ENCODE results near the gene ATP11B. TPM values are rescaled to one million over a fixed set of nuclear protein-coding genes. Genes with fewer than 3 reads are reported as not detected.

The ATP11B gene
- total RNA-seq, 5 donors from 2014 or later (not counting 1 experiment from before 2014, with no cell fraction given): 90.7 to 139 (median 98.1) TPM

- no peak for ATAC-seq (replicated peaks in 1 of 4)
- POLR2A ChIA-PET: no interaction called here
These were observed 8.2 kb upstream of the ATP11B start for GRCh38 chr3:182785142-182785541.

DNA sequence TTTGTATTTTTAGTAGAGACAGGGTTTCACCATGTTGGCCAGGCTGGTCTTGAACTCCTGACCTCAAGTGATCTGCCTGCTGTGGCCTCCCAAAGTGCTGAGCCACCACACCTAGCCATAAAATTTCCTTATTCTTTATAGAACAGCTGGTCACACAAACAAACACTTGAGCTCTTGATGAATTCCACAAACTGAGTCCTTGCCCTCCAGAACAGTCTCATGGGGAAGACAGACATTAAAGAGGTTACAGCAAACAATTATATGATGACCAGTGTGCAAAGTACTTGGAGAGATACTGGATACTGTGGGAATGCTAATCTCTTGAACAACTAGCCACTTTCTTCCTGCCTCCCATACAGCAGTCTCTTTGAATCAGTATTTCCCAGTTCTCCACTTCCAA lies 7.5 kb upstream of the ATP11B start:
- Mint-ChIP-seq H3K27ac (no peak overlapping the region), H3K36me3 (no peaks in the 10 kb centered on the region), H3K9me3 (no peaks in the 10 kb centered on the region), H3K27me3 (peaks cover 11 to 19% of the 10 kb centered on the region in 2 donors), H3K4me3 (no peak overlapping the region), H3K4me1 (peaks cover 0 to 3% (median 3%) of the 10 kb centered on the region in 3 donors)
- Histone ChIP-seq H3K36me3 (ENCODE audit: control insufficient read depth in 2 of 2, extremely low read depth in 1 of 2, insufficient read depth in 1 of 2, low read length in 1 of 2) (no peaks in the 10 kb centered on the region), H3K9me3 (no peaks in the 10 kb centered on the region), H3K4me3 (ENCODE audit: control insufficient read depth in 1 of 2, extremely low read depth in 1 of 2, low read length in 1 of 2) (no peak overlapping the region), H3K27me3 (replicated peaks in 1 of 2; ENCODE audit: control insufficient read depth in 2 of 2, extremely low read depth in 1 of 2, insufficient read depth in 2 of 2, low read length in 1 of 2) (peaks cover 0 to 3% of the 10 kb centered on the region in 2 experiments), H3K4me1 (ENCODE audit: control insufficient read depth in 1 of 2, extremely low read depth in 1 of 2, insufficient read depth in 2 of 2, low read length in 2 of 2) (no peaks in the 10 kb centered on the region), H3K27ac (ENCODE audit: low read length) (no peak overlapping the region)
- POLR2A ChIA-PET: no interaction called here
- no peak for DNase-seq
- CTCF ChIA-PET: no interaction called here
- no peak for ATAC-seq (replicated peaks in 1 of 4)

More at GRCh38 chr3:182785142-182785541, 8.2 kb upstream of the ATP11B start:
- Mint-ChIP-seq H3K9me3 (no peaks in the 10 kb centered on the region), H3K27ac (no peak overlapping the region), H3K4me1 (peaks cover 0 to 3% (median 3%) of the 10 kb centered on the region in 3 donors), H3K27me3 (peaks cover 11 to 19% of the 10 kb centered on the region in 2 donors), H3K36me3 (no peaks in the 10 kb centered on the region), H3K4me3 (no peak overlapping the region)
- no peaks in the 10 kb centered on the region for H3K36me3 ChIP-seq (ENCODE audit: control insufficient read depth in 2 of 2, extremely low read depth in 1 of 2, insufficient read depth in 1 of 2, low read length in 1 of 2)
- no peak for DNase-seq
- no peaks in the 10 kb centered on the region for H3K4me1 ChIP-seq (ENCODE audit: control insufficient read depth in 1 of 2, extremely low read depth in 1 of 2, insufficient read depth in 2 of 2, low read length in 2 of 2)
- no peak overlapping the region for H3K27ac ChIP-seq (ENCODE audit: low read length)
- 63% methylated on average over 2 of the region's 3 CpGs for WGBS (ENCODE audit: insufficient coverage)
- peaks cover 0 to 3% of the 10 kb centered on the region in 2 experiments for H3K27me3 ChIP-seq (replicated peaks in 1 of 2; ENCODE audit: control insufficient read depth in 2 of 2, extremely low read depth in 1 of 2, insufficient read depth in 2 of 2, low read length in 1 of 2)
- H3K9me3 ChIP-seq: no peaks in the 10 kb centered on the region
- no peak overlapping the region for H3K4me3 ChIP-seq (ENCODE audit: control insufficient read depth in 1 of 2, extremely low read depth in 1 of 2, low read length in 1 of 2)
- CTCF ChIA-PET: no interaction called here

DNA sequence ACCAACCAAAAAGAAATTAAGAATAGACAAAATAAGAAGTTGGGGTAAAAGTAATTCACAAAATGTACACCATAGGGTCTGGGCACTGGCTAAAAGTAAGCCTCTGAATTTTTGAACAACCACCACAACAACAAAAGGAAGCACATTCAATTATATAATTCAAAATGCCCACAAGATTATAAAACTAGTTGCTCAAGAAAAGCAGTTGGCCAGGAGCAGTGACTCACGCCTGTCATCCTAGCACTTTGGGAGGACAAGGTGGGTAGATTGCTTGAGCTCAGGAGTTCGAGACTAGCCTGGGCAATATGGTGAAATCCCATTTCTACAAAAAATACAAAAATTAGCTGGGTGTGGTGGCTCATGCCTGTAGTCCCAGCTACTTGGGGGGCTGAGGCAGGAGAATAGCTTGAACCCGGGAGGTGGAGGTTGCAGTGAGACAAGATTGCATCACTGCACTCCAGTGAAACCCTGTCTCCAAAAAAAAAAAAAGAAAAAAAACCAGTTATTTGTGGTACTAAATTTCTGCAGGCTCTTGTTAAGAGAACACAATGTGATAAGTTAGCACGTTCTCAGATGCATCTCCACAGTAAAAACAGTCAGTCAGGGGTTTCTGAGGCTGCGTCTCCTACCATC lies 6.6 kb upstream of the ATP11B start:
- Mint-ChIP-seq H3K4me1 (peaks cover 0 to 3% (median 3%) of the 10 kb centered on the region in 3 donors), H3K36me3 (no peaks in the 10 kb centered on the region), H3K9me3 (no peaks in the 10 kb centered on the region), H3K27ac (no peak overlapping the region), H3K4me3 (no peak overlapping the region), H3K27me3 (peaks cover 11 to 19% of the 10 kb centered on the region in 2 donors)
- H3K4me1 ChIP-seq (ENCODE audit: control insufficient read depth in 1 of 2, extremely low read depth in 1 of 2, insufficient read depth in 2 of 2, low read length in 2 of 2): no peaks in the 10 kb centered on the region
- H3K27ac ChIP-seq (ENCODE audit: low read length): no peak overlapping the region
- CTCF ChIA-PET: interaction anchor here in 1 of 2 donors (0.7 kb wide), 1 partner anchor 20 kb away, joined by 3 read pairs; no protein-coding TSS in a partner anchor
- WGBS (ENCODE audit: insufficient coverage): no CpG with 5 or more reads among the region's 5 CpGs
- ATAC-seq (replicated peaks in 1 of 4) (no peak), DNase-seq (no peak)
- H3K36me3 ChIP-seq (ENCODE audit: control insufficient read depth in 2 of 2, extremely low read depth in 1 of 2, insufficient read depth in 1 of 2, low read length in 1 of 2): no peaks in the 10 kb centered on the region
- peaks cover 0 to 3% of the 10 kb centered on the region in 2 experiments for H3K27me3 ChIP-seq (replicated peaks in 1 of 2; ENCODE audit: control insufficient read depth in 2 of 2, extremely low read depth in 1 of 2, insufficient read depth in 2 of 2, low read length in 1 of 2)
- POLR2A ChIA-PET: interaction anchor here in 1 of 2 donors (0.6 kb wide), 1 partner anchor 296 kb away, joined by 3 read pairs; no protein-coding TSS in a partner anchor
- no peaks in the 10 kb centered on the region for H3K9me3 ChIP-seq
- no peak overlapping the region for H3K4me3 ChIP-seq (ENCODE audit: control insufficient read depth in 1 of 2, extremely low read depth in 1 of 2, low read length in 1 of 2)

DNA sequence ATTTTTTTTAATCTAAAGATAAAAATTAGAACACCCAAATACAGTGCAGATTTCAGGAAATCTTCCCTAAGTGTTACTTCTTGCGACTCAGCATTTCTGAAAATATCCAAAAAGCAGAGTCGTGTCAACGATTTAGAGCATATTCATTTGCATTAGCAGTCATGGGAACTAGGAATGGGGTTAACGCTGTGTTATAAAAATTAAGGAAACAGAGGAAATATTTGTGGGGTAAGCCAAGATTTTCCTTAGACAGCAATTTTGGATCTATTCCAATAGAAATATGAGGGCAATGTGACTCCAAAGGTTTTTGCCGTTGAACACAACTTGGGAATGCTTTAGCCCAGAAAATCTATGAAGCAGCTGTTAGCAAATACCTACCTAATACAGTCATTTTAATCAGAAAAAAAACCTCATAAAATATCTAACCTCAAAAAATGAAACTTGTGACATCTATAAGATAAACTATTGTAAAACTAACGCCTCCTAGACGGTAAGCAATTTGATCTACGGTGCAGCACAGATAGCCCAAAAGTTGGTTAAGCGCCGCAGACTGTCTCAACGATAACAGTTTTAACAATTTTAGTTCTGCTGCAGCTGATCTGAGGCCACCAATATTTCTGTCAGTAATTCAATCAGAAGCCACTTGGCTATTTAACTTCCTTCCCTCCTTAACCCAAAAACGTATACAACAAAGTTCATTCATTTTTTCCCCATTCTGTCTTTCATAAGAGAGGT lies 5.8 kb upstream of the ATP11B start:
- Histone ChIP-seq H3K4me3 (ENCODE audit: control insufficient read depth in 1 of 2, extremely low read depth in 1 of 2, low read length in 1 of 2) (no peak overlapping the region), H3K27me3 (replicated peaks in 1 of 2; ENCODE audit: control insufficient read depth in 2 of 2, extremely low read depth in 1 of 2, insufficient read depth in 2 of 2, low read length in 1 of 2) (peaks cover 0 to 3% of the 10 kb centered on the region in 2 experiments), H3K36me3 (ENCODE audit: control insufficient read depth in 2 of 2, extremely low read depth in 1 of 2, insufficient read depth in 1 of 2, low read length in 1 of 2) (no peaks in the 10 kb centered on the region), H3K4me1 (ENCODE audit: control insufficient read depth in 1 of 2, extremely low read depth in 1 of 2, insufficient read depth in 2 of 2, low read length in 2 of 2) (peaks cover 0 to 3% of the 10 kb centered on the region in 2 experiments), H3K9me3 (no peaks in the 10 kb centered on the region), H3K27ac (ENCODE audit: low read length) (no peak overlapping the region)
- Mint-ChIP-seq H3K27me3 (peaks cover 11 to 19% of the 10 kb centered on the region in 2 donors), H3K4me3 (no peak overlapping the region), H3K27ac (no peak overlapping the region), H3K4me1 (peaks cover 3 to 5% (median 4%) of the 10 kb centered on the region in 3 donors), H3K9me3 (no peaks in the 10 kb centered on the region), H3K36me3 (no peaks in the 10 kb centered on the region)
- ATAC-seq (replicated peaks in 1 of 4) (no peak), DNase-seq (no peak)
- POLR2A ChIA-PET: no interaction called here
- WGBS (ENCODE audit: insufficient coverage): 89% methylated on average over 11 of the region's 12 CpGs
- CTCF ChIA-PET: no interaction called here

- Histone ChIP-seq H3K4me1 (ENCODE audit: control insufficient read depth in 1 of 2, extremely low read depth in 1 of 2, insufficient read depth in 2 of 2, low read length in 2 of 2) (peaks cover 2 to 8% of the 10 kb centered on the region in 2 experiments), H3K27me3 (replicated peaks in 1 of 2; ENCODE audit: control insufficient read depth in 2 of 2, extremely low read depth in 1 of 2, insufficient read depth in 2 of 2, low read length in 1 of 2) (peaks cover 0 to 3% of the 10 kb centered on the region in 2 experiments), H3K27ac (ENCODE audit: low read length) (no peak overlapping the region), H3K9me3 (no peaks in the 10 kb centered on the region), H3K4me3 (ENCODE audit: control insufficient read depth in 1 of 2, extremely low read depth in 1 of 2, low read length in 1 of 2) (no peak overlapping the region), H3K36me3 (ENCODE audit: control insufficient read depth in 2 of 2, extremely low read depth in 1 of 2, insufficient read depth in 1 of 2, low read length in 1 of 2) (no peaks in the 10 kb centered on the region)
- no peaks in the 10 kb centered on the region for H3K9me3 Mint-ChIP-seq
- no peak overlapping the region for H3K4me3 Mint-ChIP-seq
- ChIA-PET POLR2A (no interaction called here), CTCF (interaction anchor here (0.6 to 1.2 kb wide), 2 partner anchors 48 kb away, joined by 3 to 4 read pairs; no protein-coding TSS in a partner anchor)
- no peak overlapping the region for H3K27ac Mint-ChIP-seq
- ATAC-seq (replicated peaks in 1 of 4) (no peak), DNase-seq (no peak)
- H3K27me3 Mint-ChIP-seq: peaks cover 7 to 14% of the 10 kb centered on the region in 2 donors
- no peaks in the 10 kb centered on the region for H3K36me3 Mint-ChIP-seq
- 20% methylated on average over 1 of the region's 1 CpG for WGBS (ENCODE audit: insufficient coverage)
- peaks cover 8 to 10% (median 10%) of the 10 kb centered on the region in 3 donors for H3K4me1 Mint-ChIP-seq
These were observed 3.9 kb upstream of the ATP11B start for GRCh38 chr3:182789371-182789770.

DNA sequence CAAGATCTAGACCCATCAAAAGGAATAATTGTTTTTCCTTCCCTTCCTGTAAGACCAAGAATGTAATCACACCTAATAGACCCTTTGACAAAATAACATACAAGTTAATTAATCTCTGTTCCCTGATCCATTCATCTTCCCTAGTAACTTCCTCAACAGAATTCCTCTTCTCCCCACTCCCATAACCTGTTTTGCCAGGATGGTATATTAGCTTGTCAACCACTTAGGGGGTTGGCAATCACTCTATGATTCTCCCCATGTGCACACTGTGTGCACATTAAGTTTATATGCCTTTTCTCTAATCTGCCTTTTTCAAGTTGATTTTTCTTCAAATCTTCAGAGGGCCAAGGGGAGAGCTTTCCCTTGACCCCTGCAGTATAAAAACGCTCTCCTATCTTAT lies 2.7 kb upstream of the ATP11B start:
- WGBS (ENCODE audit: insufficient coverage): no CpG with 5 or more reads among the region's 1 CpG
- ChIA-PET POLR2A (interaction anchor here in 1 of 2 donors (1.0 kb wide), 1 partner anchor 76 kb away, joined by 3 read pairs; no protein-coding TSS in a partner anchor), CTCF (interaction anchor here in 1 of 2 donors (0.7 kb wide), 1 partner anchor 54 kb away, joined by 8 read pairs; no protein-coding TSS in a partner anchor)
- no peak for ATAC-seq (replicated peaks in 1 of 4)
- Histone ChIP-seq H3K27me3 (replicated peaks in 1 of 2; ENCODE audit: control insufficient read depth in 2 of 2, extremely low read depth in 1 of 2, insufficient read depth in 2 of 2, low read length in 1 of 2) (peaks cover 0 to 3% of the 10 kb centered on the region in 2 experiments), H3K4me1 (ENCODE audit: control insufficient read depth in 1 of 2, extremely low read depth in 1 of 2, insufficient read depth in 2 of 2, low read length in 2 of 2) (peaks cover 8 to 11% of the 10 kb centered on the region in 2 experiments), H3K27ac (ENCODE audit: low read length) (no peak overlapping the region), H3K9me3 (no peaks in the 10 kb centered on the region), H3K36me3 (ENCODE audit: control insufficient read depth in 2 of 2, extremely low read depth in 1 of 2, insufficient read depth in 1 of 2, low read length in 1 of 2) (no peaks in the 10 kb centered on the region), H3K4me3 (ENCODE audit: control insufficient read depth in 1 of 2, extremely low read depth in 1 of 2, low read length in 1 of 2) (no peak overlapping the region)
- Mint-ChIP-seq H3K27me3 (peaks cover 7 to 9% of the 10 kb centered on the region in 2 donors), H3K4me3 (no peak overlapping the region), H3K36me3 (no peaks in the 10 kb centered on the region), H3K27ac (no peak overlapping the region), H3K4me1 (peaks cover 17 to 23% (median 21%) of the 10 kb centered on the region in 3 donors), H3K9me3 (no peaks in the 10 kb centered on the region)
- DNase-seq: no peak
